ENCODE measurements around the gene RGS7.

RGS7 gene

DNA sequence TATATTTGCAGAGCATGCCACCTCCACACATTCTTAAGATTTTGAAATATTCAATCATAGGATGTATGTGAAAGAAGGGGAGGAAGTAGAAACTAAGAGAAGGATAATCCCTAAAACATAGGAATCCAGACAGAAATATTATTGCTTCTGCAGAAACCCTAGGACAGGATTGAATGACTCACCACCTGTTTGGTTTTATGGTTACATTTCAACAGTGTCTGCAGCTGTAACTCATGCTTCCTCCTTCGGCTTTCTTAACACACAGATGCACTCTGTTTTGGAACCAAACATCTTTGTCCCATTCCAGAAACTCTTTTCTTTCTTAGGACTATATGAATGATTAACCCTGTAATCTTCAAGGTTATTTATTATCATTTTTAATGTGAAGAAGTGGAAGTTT is 20.7 kb downstream of the RGS7 start:
- H3K4me3 ChIP-seq (ENCODE audit: low read depth, low read length): no peak overlapping the region
- TF ChIP-seq CTCF (IDR thresholded peaks at IDR 0.05; ENCODE audit: low read depth, low read length, missing control alignments): no peak
- no peak for DNase-seq (ENCODE audit: low read depth)

DNA sequence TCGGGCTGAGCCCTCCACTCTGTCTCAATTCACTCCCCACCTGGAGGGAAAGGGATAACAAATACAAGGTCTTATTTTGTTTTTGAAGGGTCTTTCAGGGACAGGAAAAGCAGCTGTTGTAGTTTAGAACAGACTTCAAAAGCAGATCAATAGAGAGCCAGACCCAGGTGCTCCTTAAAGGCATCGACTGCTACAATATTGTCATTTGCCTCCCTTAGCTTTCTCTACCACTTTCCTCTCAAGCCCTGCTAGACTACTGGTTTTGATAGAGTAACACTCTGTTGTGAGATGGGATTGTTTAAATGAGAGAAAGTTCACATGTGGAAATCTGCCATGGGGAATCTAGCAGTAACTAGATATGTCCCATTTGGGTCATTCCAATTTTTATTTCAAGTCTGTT is 24.0 kb downstream of the RGS7 start:
- H3K4me3 ChIP-seq (ENCODE audit: low read depth, low read length): no peak overlapping the region
- no peak for DNase-seq (ENCODE audit: low read depth)
- no peak for TF ChIP-seq CTCF (IDR thresholded peaks at IDR 0.05; ENCODE audit: low read depth, low read length, missing control alignments)

DNA sequence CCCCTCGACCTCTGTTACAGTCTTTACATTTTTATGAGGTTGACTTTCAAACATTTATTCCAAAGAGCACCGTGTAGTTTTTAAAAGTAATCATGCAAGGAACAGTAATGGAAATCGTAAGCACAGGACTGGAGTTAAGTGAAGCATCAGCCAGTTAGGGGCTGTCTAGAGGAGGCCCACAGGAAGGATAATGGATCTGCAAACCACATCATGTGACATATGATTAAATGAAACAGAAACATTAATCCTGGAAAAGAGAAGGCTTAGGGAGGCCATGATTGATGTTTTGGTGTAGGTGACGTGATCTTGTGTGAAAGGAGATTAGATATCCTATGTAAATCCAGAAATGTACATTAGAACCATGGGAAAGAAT is 25.0 kb downstream of the RGS7 start:
- TF ChIP-seq CTCF (IDR thresholded peaks at IDR 0.05; ENCODE audit: low read depth, low read length, missing control alignments): no peak
- DNase-seq (ENCODE audit: low read depth): no peak
- no peak overlapping the region for H3K4me3 ChIP-seq (ENCODE audit: low read depth, low read length)

GRCh38 chr1:241331328-241332036 is 25.5 kb downstream of the RGS7 start:
- TF ChIP-seq CTCF (IDR thresholded peaks at IDR 0.05; ENCODE audit: low read depth, low read length, missing control alignments): no peak
- no peak overlapping the region for H3K4me3 ChIP-seq (ENCODE audit: low read depth, low read length)
- DNase-seq (ENCODE audit: low read depth): no peak

- no peak for TF ChIP-seq CTCF (IDR thresholded peaks at IDR 0.05; ENCODE audit: low read depth, low read length, missing control alignments)
- H3K4me3 ChIP-seq (ENCODE audit: low read depth, low read length): no peak overlapping the region
- no peak for DNase-seq (ENCODE audit: low read depth)
Observed at GRCh38 chr1:241330619-241331327, 26.2 kb downstream of the RGS7 start.

GRCh38 chr1:241325456-241325855 is 31.5 kb downstream of the RGS7 start:
- no peak for TF ChIP-seq CTCF (IDR thresholded peaks at IDR 0.05; ENCODE audit: low read depth, low read length, missing control alignments)
- DNase-seq (ENCODE audit: low read depth): no peak
- no peak overlapping the region for H3K4me3 ChIP-seq (ENCODE audit: low read depth, low read length)
